Mucosa of descending colon (tissue), 3 donors: ENCODE measurements around the gene CCBE1. TPM values are rescaled to one million over a fixed set of nuclear protein-coding genes. Genes with fewer than 3 reads are reported as not detected.

Source experiments
- ATAC-seq: fragments of 200-7000 bp; cut with Tn5 transposase; one replicate; pipeline ENCODE4 v1.9.1; 2020; ENCODE audit warnings: mild to moderate bottlenecking, moderate library complexity
- DNase-seq, 3 donors: peaks; one replicate each; pipeline ENCODE4 v3.0.0-alpha.2; 2020
- H3K36me3 ChIP-seq: fragments of 200-600 bp; one replicate; pipeline ENCODE4 v1.8.0; 2021; ENCODE audit warnings: low read depth, mild to moderate bottlenecking
- H3K4me1 ChIP-seq: fragments of 200-600 bp; one replicate; pipeline ENCODE4 v1.8.0; 2021; ENCODE audit warnings: low read depth, mild to moderate bottlenecking
- H3K4me3 ChIP-seq: fragments of 200-600 bp; one replicate; pipeline ENCODE4 v1.8.0; 2021; ENCODE audit warnings: mild to moderate bottlenecking
- H3K9me3 ChIP-seq: fragments of 200-600 bp; one replicate; pipeline ENCODE4 v1.8.0; 2021; ENCODE audit warnings: mild to moderate bottlenecking
- intact Hi-C, 2 donors: fragments of 100-400 bp; cut with DNase I in 1 of 2; cut with micrococcal nuclease in 1 of 2; formaldehyde crosslinking; loops; one replicate each; pipeline versions ENCODE4 v1.11.0 to v1.11.1; 2022; cut with DNase I, micrococcal nuclease
- total RNA-seq, 3 donors: library from RNA; stranded (reverse); fragmentation: NEBNext Ultra II Directional in 2 of 3; extraction: Animal tissue kit (Norgen Biotek cat#: 25700) in 2 of 3; gene quantifications; one replicate each; pipeline versions ENCODE4 v1.2.1 to v1.2.4, GENCODE V29; 2021 to 2023
- TF ChIP-seq, protein P1 (sequence below): fragments of 200-600 bp; IDR thresholded peaks from one replicate; pipeline ENCODE4 v1.8.0; 2022; ENCODE audit warnings: antibody characterized with exemption, mild to moderate bottlenecking
- donor health status: DM: no; HTN: no; CAD: no; lungs with moderate emphysema.
- donor health status: DM: no; HTN: no; CAD: no.
- donor health status: DM: no; HTN: yes; CAD: no.

The CCBE1 gene
- total RNA-seq, 3 donors from 2014 or later = 1.6 to 54.7 (median 2.2) TPM

- no peak for DNase-seq
- Histone ChIP-seq H3K4me1 (no peaks in the 10 kb centered on the region), H3K9me3 (no peaks in the 10 kb centered on the region), H3K4me3 (no peak overlapping the region), H3K36me3 (no peaks in the 10 kb centered on the region)
- TF ChIP-seq, protein P1, sequence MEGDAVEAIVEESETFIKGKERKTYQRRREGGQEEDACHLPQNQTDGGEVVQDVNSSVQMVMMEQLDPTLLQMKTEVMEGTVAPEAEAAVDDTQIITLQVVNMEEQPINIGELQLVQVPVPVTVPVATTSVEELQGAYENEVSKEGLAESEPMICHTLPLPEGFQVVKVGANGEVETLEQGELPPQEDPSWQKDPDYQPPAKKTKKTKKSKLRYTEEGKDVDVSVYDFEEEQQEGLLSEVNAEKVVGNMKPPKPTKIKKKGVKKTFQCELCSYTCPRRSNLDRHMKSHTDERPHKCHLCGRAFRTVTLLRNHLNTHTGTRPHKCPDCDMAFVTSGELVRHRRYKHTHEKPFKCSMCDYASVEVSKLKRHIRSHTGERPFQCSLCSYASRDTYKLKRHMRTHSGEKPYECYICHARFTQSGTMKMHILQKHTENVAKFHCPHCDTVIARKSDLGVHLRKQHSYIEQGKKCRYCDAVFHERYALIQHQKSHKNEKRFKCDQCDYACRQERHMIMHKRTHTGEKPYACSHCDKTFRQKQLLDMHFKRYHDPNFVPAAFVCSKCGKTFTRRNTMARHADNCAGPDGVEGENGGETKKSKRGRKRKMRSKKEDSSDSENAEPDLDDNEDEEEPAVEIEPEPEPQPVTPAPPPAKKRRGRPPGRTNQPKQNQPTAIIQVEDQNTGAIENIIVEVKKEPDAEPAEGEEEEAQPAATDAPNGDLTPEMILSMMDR = no peak
- no peak for ATAC-seq
- intact Hi-C loops = no loop called here
Observed at GRCh38 chr18:59604877-59605276, 92.3 kb downstream of the CCBE1 start.

- H3K4me3 ChIP-seq = no peak overlapping the region
- intact Hi-C loops = no loop called here
- ATAC-seq (no peak), DNase-seq (no peak)
- no peaks in the 10 kb centered on the region for H3K9me3 ChIP-seq
- H3K36me3 ChIP-seq = no peaks in the 10 kb centered on the region
- H3K4me1 ChIP-seq = no peaks in the 10 kb centered on the region
- TF ChIP-seq, protein P1 = no peak
Observed at GRCh38 chr18:59597049-59597448, 100.2 kb downstream of the CCBE1 start.

GRCh38 chr18:59593291-59593717 lies 103.9 kb downstream of the CCBE1 start:
- no peak overlapping the region for H3K4me3 ChIP-seq

DNA sequence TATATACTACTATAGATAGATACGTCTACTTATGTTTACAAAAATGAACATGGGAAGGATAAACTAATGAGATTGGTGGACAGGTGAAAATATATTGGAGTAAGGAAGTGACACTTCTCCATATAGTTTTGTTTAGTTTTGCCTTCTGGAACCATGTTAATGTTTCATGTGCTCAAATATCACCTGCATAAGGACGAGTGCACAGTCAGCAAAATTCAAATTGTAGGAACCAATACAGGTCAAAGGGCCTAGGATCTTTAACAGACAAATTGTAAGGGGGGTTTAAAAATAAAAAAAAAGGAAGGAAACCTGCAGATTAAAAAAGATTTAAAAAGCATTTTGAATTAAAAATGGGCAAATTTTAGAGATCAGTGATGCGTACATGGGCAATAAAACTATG lies 104.6 kb downstream of the CCBE1 start:
- TF ChIP-seq, protein P1 = no peak
- ATAC-seq (no peak), DNase-seq (no peak)
- Histone ChIP-seq H3K4me3 (no peak overlapping the region), H3K36me3 (no peaks in the 10 kb centered on the region), H3K4me1 (no peaks in the 10 kb centered on the region), H3K9me3 (no peaks in the 10 kb centered on the region)
- intact Hi-C loops = no loop called here

More at GRCh38 chr18:59593291-59593717, 103.9 kb downstream of the CCBE1 start:
- TF ChIP-seq, protein P1 = no peak
- Histone ChIP-seq H3K9me3 (no peaks in the 10 kb centered on the region), H3K4me1 (no peaks in the 10 kb centered on the region), H3K36me3 (no peaks in the 10 kb centered on the region)
- ATAC-seq = no peak
- intact Hi-C loops = no loop called here
- DNase-seq = no peak

DNA sequence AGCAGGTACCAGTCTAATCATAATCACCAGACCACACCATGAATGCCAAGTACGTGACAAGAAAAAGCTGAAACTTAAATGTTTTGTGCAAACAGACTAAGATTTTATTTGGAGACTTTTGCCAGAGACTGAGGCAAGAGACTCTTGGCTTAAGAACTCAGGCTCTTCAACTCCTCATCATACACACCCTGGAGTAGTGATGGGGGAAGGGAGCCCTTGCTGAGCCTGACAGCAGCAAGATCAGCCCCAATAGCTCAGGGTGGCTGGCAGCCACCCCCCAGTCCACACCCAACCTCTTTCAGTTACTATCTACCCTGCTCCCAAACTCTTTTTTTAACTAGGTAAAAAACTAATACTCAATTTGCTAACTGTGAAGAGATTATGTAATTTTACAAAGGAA lies 114.8 kb downstream of the CCBE1 start:
- Histone ChIP-seq H3K36me3 (no peaks in the 10 kb centered on the region), H3K4me3 (no peak overlapping the region), H3K9me3 (no peaks in the 10 kb centered on the region), H3K4me1 (no peaks in the 10 kb centered on the region)
- intact Hi-C loops = no loop called here
- ATAC-seq = no peak
- DNase-seq = no peak
- TF ChIP-seq, protein P1 = no peak

DNA sequence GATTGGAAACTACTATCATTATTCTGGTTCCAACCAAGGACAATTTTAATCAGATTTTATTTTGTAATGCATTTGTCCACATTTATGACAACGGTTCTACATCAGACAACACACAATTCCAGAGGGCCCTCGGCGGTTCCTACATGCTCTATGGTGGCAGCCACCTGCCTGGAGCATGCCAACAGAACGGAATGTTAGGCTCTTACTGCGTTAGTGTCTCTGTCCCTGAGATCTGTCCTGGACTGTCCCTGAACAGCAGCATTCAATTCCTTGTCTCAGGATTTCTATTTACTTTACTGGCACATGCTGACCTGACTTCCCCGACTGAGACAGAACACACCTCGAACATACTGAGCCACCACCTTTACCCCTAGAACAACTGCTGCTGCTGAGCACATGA lies 117.7 kb downstream of the CCBE1 start:
- no peak for ATAC-seq
- no peaks in the 10 kb centered on the region for H3K36me3 ChIP-seq

More for the DNA sequence above, 117.7 kb downstream of the CCBE1 start:
- no peaks in the 10 kb centered on the region for H3K4me1 ChIP-seq
- DNase-seq = no peak
- no peaks in the 10 kb centered on the region for H3K9me3 ChIP-seq
- TF ChIP-seq, protein P1 = no peak
- intact Hi-C loops = no loop called here
- H3K4me3 ChIP-seq = no peak overlapping the region
